H9 (cell line): Measurements from ENCODE around the gene RAB3C. TPM values are rescaled to one million over a fixed set of nuclear protein-coding genes. Genes with fewer than 3 reads are reported as not detected.

Source experiments
- DNase-seq: peaks from one replicate; pipeline ENCODE4 v3.0.0-alpha.2; 2017
- H2AFZ ChIP-seq: one replicate; pipeline ENCODE4 v1.6.1; 2013; ENCODE audit warnings: mild to moderate bottlenecking, low read length, control low read depth, moderate library complexity
- H2AK5ac ChIP-seq: 2 replicates; pipeline ENCODE4 v1.6.1; 2013; ENCODE audit warnings: low read length, control low read depth, mixed read lengths; ENCODE audit not compliant: insufficient read length
- H2BK120ac ChIP-seq: one replicate; pipeline ENCODE4 v1.6.1; 2013; ENCODE audit warnings: low read depth, mild to moderate bottlenecking, low read length, control low read depth, inconsistent platforms; ENCODE audit not compliant: poor library complexity, severe bottlenecking
- H2BK12ac ChIP-seq: 2 replicates; pipeline ENCODE4 v1.6.1; 2013; ENCODE audit warnings: low read length, control low read depth, mixed read lengths, low read depth; ENCODE audit not compliant: insufficient read length
- H2BK15ac ChIP-seq: 2 replicates; pipeline ENCODE4 v1.6.1; 2013; ENCODE audit warnings: low read depth, low read length, control low read depth
- H2BK20ac ChIP-seq: one replicate; pipeline ENCODE4 v1.6.1; 2013; ENCODE audit warnings: low read depth, mild to moderate bottlenecking, low read length, control low read depth, inconsistent platforms; ENCODE audit not compliant: poor library complexity, severe bottlenecking
- H2BK5ac ChIP-seq: 2 replicates; pipeline ENCODE4 v1.6.1; 2013; ENCODE audit warnings: low read length, control low read depth, mixed read lengths; ENCODE audit not compliant: insufficient read length
- H3K14ac ChIP-seq: 2 replicates; pipeline ENCODE4 v1.6.1; 2013; ENCODE audit warnings: low read length, control low read depth; ENCODE audit not compliant: insufficient read depth
- H3K18ac ChIP-seq: 2 replicates; pipeline ENCODE4 v1.6.1; 2013; ENCODE audit warnings: low read depth, mild to moderate bottlenecking, mixed read lengths, low read length, control low read depth; ENCODE audit not compliant: insufficient read length
- H3K23ac ChIP-seq: 2 replicates; pipeline ENCODE4 v1.6.1; 2013; ENCODE audit warnings: low read length, control low read depth, mixed read lengths, low read depth; ENCODE audit not compliant: insufficient read length
- H3K23me2 ChIP-seq: 2 replicates; pipeline ENCODE4 v1.6.1; 2013; ENCODE audit warnings: low read depth, mild to moderate bottlenecking, mixed read lengths, low read length, control low read depth; ENCODE audit not compliant: insufficient read length, poor library complexity, severe bottlenecking
- H3K27ac ChIP-seq: 2 replicates; pipeline ENCODE4 v1.5.1; 2013; ENCODE audit warnings: low read length, control low read depth, mixed read lengths, low read depth; ENCODE audit not compliant: insufficient read length
- H3K27me3 ChIP-seq: 2 replicates; pipeline ENCODE4 v1.6.1; 2013; ENCODE audit warnings: low read length, control low read depth, inconsistent platforms; ENCODE audit not compliant: insufficient read depth
- H3K4ac ChIP-seq: 2 replicates; pipeline ENCODE4 v1.6.1; 2013; ENCODE audit warnings: low read depth, mild to moderate bottlenecking, control low read depth, inconsistent platforms, low read length, moderate library complexity
- H3K4me1 ChIP-seq: 2 replicates; pipeline ENCODE4 v1.6.1; 2013; ENCODE audit warnings: low read length, control low read depth, inconsistent platforms; ENCODE audit not compliant: insufficient read depth
- H3K4me2 ChIP-seq: 2 replicates; pipeline ENCODE4 v1.6.1; 2013; ENCODE audit warnings: low read length, control low read depth, mixed read lengths; ENCODE audit not compliant: insufficient read length, insufficient read depth
- H3K56ac ChIP-seq: 2 replicates; pipeline ENCODE4 v1.6.1; 2013; ENCODE audit warnings: low read depth, mild to moderate bottlenecking, mixed read lengths, low read length, control low read depth; ENCODE audit not compliant: insufficient read length
- H3K79me1 ChIP-seq: 2 replicates; pipeline ENCODE4 v1.6.1; 2013; ENCODE audit warnings: low read depth, mild to moderate bottlenecking, moderate library complexity, low read length, control low read depth, inconsistent platforms; ENCODE audit not compliant: insufficient read depth, poor library complexity, severe bottlenecking
- H3K79me2 ChIP-seq: 2 replicates; pipeline ENCODE4 v1.6.1; 2013; ENCODE audit warnings: low read length, control low read depth, inconsistent platforms; ENCODE audit not compliant: insufficient read depth
- H3K9ac ChIP-seq: 2 replicates; pipeline ENCODE4 v1.6.1; 2013; ENCODE audit warnings: low read length, control low read depth, mixed read lengths; ENCODE audit not compliant: insufficient read length; ENCODE audit errors: extremely low read depth
- H3K9me3 ChIP-seq: one replicate; pipeline ENCODE4 v1.6.1; 2013; ENCODE audit warnings: low read depth, low read length, inconsistent platforms; ENCODE audit not compliant: control insufficient read depth
- H3T11ph ChIP-seq: one replicate; pipeline ENCODE4 v1.6.1; 2013; ENCODE audit warnings: mild to moderate bottlenecking, low read length, control low read depth, inconsistent platforms
- H4K20me1 ChIP-seq: one replicate; pipeline ENCODE4 v1.6.1; 2013; ENCODE audit not compliant: control insufficient read depth, insufficient read length, insufficient read depth
- H4K5ac ChIP-seq: 2 replicates; pipeline ENCODE4 v1.6.1; 2013; ENCODE audit warnings: low read depth, mild to moderate bottlenecking, mixed read lengths, low read length, control low read depth; ENCODE audit not compliant: insufficient read length
- H4K8ac ChIP-seq: replicated peaks from 2 replicates; pipeline ENCODE4 v1.6.1; 2013; ENCODE audit warnings: low read length, control low read depth, mixed read lengths, low read depth; ENCODE audit not compliant: insufficient read length
- H4K91ac ChIP-seq: 2 replicates; pipeline ENCODE4 v1.6.1; 2013; ENCODE audit warnings: low read depth, mild to moderate bottlenecking, moderate library complexity, mixed read lengths, low read length, control low read depth; ENCODE audit not compliant: insufficient read length
- H3K27ac Mint-ChIP-seq, 3 experiments: 2 replicates in 2 of 3; 3 replicates in 1 of 3; pipeline ENCODE4 v1.8.0; 2020 to 2021; ENCODE audit warnings: mixed read lengths in 3 of 3, mild to moderate bottlenecking in 1 of 3, moderate library complexity in 1 of 3
- H3K27me3 Mint-ChIP-seq: 2 replicates; pipeline ENCODE4 v1.8.0; 2021; ENCODE audit warnings: low read depth, mild to moderate bottlenecking, moderate library complexity, mixed read lengths
- H3K36me3 Mint-ChIP-seq, 3 experiments: 2 replicates in 2 of 3; 3 replicates in 1 of 3; pipeline ENCODE4 v1.8.0; 2020 to 2021; ENCODE audit warnings: low read depth in 3 of 3, mixed read lengths in 3 of 3; ENCODE audit not compliant: insufficient read depth in 1 of 3
- H3K4me1 Mint-ChIP-seq, 2 experiments: 2 replicates each; pipeline ENCODE4 v1.8.0; 2020; ENCODE audit warnings: mixed read lengths in 2 of 2
- H3K4me3 Mint-ChIP-seq, 2 experiments: 2 replicates in 1 of 2; 3 replicates in 1 of 2; pipeline ENCODE4 v1.8.0; 2020 to 2021; ENCODE audit warnings: mild to moderate bottlenecking in 2 of 2, mixed read lengths in 2 of 2, moderate library complexity in 1 of 2
- H3K9me3 Mint-ChIP-seq, 2 experiments: 2 replicates in 1 of 2; 3 replicates in 1 of 2; pipeline ENCODE4 v1.8.0; 2020; ENCODE audit warnings: mild to moderate bottlenecking in 2 of 2, mixed read lengths in 2 of 2, moderate library complexity in 1 of 2
- total RNA-seq: library from RNA; stranded (reverse); gene quantifications from 2 replicates; pipeline ENCODE4 v1.2.1, GENCODE V29; 2021
- TF ChIP-seq, protein P1 (sequence below): fragments of 200-600 bp; sonication (generic); conservative IDR thresholded peaks from 3 replicates; pipeline ENCODE4 v1.8.0; 2021; ENCODE audit warnings: antibody characterized with exemption, mild to moderate bottlenecking

RAB3C gene
- total RNA-seq, 1 experiment from 2014 or later: 16.3 TPM

GRCh38 chr5:58750036-58750435 is 167.2 kb downstream of the RAB3C start:
- no peak overlapping the region for H3K27ac ChIP-seq
- no peaks in the 10 kb centered on the region for H3K9me3 ChIP-seq
- no peak overlapping the region for H3K4me2 ChIP-seq
- H2BK5ac ChIP-seq: no peak overlapping the region
- H3K4me1 ChIP-seq: no peaks in the 10 kb centered on the region; the same call in 1 of the 2 replicates
- no peak overlapping the region for H2AK5ac ChIP-seq
- no peak overlapping the region for H4K91ac ChIP-seq
- no peak overlapping the region for H3K23ac ChIP-seq
- TF ChIP-seq, protein P1, sequence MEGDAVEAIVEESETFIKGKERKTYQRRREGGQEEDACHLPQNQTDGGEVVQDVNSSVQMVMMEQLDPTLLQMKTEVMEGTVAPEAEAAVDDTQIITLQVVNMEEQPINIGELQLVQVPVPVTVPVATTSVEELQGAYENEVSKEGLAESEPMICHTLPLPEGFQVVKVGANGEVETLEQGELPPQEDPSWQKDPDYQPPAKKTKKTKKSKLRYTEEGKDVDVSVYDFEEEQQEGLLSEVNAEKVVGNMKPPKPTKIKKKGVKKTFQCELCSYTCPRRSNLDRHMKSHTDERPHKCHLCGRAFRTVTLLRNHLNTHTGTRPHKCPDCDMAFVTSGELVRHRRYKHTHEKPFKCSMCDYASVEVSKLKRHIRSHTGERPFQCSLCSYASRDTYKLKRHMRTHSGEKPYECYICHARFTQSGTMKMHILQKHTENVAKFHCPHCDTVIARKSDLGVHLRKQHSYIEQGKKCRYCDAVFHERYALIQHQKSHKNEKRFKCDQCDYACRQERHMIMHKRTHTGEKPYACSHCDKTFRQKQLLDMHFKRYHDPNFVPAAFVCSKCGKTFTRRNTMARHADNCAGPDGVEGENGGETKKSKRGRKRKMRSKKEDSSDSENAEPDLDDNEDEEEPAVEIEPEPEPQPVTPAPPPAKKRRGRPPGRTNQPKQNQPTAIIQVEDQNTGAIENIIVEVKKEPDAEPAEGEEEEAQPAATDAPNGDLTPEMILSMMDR: no peak
- no peak overlapping the region for H4K5ac ChIP-seq
- DNase-seq: no peak
- no peak overlapping the region for H3K27ac Mint-ChIP-seq
- no peaks in the 10 kb centered on the region for H3K23me2 ChIP-seq
- H2BK15ac ChIP-seq: no peak overlapping the region
- H3T11ph ChIP-seq: no peak overlapping the region
- H3K79me1 ChIP-seq: no peaks in the 10 kb centered on the region
- H2BK120ac ChIP-seq: no peak overlapping the region
- no peak overlapping the region for H3K4me3 Mint-ChIP-seq
- H3K27me3 Mint-ChIP-seq: no peaks in the 10 kb centered on the region
- H3K18ac ChIP-seq: no peak overlapping the region
- H3K14ac ChIP-seq: no peak overlapping the region
- no peaks in the 10 kb centered on the region for H3K36me3 Mint-ChIP-seq
- no peaks in the 10 kb centered on the region for H4K20me1 ChIP-seq
- H4K8ac ChIP-seq: no peak overlapping the region
- H2BK20ac ChIP-seq: no peak overlapping the region
- no peak overlapping the region for H2AFZ ChIP-seq
- no peak overlapping the region for H3K4ac ChIP-seq
- H3K79me2 ChIP-seq: no peaks in the 10 kb centered on the region
- H2BK12ac ChIP-seq: no peak overlapping the region
- H3K56ac ChIP-seq: no peak overlapping the region
- H3K27me3 ChIP-seq: no peaks in the 10 kb centered on the region
- no peaks in the 10 kb centered on the region for H3K9me3 Mint-ChIP-seq
- peaks cover 9 to 11% of the 10 kb centered on the region in 2 experiments for H3K4me1 Mint-ChIP-seq
- no peak overlapping the region for H3K9ac ChIP-seq
